ENCODE measurements around the gene ZSCAN9. TPM values are rescaled to one million over a fixed set of nuclear protein-coding genes. Genes with fewer than 3 reads are reported as not detected.

The ZSCAN9 gene
- 9.4 and 16.9 TPM in 2 replicates for total RNA-seq

DNA sequence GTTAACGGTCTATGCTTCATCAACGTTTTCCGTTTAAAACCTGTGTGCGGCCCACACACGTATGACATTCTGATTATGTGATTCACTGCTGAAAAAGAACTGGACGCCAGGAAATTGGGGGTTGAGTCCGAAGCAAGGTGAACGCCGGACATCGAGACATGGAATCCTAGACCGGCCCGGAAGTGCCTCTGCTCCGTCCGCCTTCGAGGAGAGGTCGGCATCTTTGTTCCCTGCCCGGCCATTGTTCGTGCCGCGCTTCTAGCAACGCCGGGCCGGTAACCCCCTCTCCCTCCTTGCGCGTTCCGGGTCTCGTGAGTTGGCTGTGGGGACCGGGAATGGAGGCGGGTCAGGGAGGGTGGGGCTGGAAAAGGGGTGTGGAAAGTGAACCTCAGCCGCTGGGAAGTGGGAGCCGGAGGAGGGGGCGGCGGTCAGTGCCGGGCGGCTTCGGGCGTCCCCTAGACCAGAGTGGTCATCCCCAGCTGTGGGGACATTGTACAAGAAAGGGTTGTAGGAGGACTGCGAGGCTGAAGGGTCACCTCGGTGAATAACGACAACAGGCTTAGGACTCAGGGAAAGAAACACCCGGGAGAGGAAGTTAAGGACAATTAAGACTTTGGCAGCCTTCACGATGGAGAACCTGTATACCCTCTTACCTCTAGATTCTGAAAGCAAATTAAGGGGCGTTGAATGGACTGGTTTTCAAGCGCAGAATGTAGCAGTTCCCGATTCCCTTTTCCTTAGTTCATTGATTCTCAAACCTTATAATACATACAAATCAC lies at the start of gene ZSCAN9:
Gene ZSCAN9 (plus strand): TSS at position 220 of the 779 bp plus-strand sequence. CDS start 1,810 bp downstream, outside the sequence.

GRCh38 chr6:28252009-28252975 lies 27.2 kb downstream of the ZSCAN9 start, which contains the start of gene ZKSCAN4:
TSS of gene ZKSCAN4 (minus strand) at chr6:28252269. CDS start at chr6:28251980, 289 bp downstream.

DNA sequence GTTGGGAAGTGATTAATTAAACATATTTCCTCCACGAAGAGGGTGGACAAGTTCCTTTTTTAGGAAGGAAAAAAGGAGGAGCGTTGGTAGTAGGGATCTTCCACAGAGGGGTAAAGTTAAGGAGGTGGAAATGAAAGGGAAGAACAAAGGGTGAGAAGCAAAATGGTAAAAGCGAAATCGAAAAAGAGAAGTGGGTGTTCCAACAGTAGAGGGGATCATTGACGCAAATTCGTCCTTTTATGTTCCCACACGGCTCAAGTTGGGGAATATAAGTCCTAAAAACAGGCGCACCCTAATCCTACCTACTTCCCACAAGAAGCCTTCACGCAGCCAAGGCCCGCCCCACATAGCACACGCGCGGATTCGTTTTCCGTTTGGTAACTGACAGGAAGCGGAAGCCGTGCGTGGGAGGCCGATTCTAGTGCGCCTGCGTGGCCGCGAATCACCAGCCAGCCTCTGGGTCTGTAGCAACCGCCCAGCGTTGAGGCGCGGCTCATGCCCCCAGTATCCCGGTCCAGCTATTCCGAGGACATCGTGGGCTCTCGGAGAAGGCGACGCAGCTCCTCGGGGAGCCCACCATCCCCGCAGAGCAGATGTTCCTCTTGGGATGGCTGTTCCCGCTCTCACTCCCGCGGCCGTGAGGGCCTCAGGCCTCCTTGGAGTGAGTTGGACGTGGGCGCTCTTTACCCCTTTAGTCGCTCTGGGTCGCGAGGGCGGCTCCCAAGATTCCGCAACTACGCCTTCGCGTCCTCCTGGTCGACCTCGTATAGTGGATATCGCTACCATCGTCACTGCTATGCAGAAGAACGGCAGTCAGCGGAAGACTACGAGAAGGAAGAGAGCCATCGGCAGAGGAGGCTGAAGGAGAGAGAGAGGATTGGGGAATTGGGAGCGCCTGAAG lies 34.1 kb downstream of the ZSCAN9 start, which contains the start of gene NKAPL:
Gene NKAPL (plus strand): TSS at position 421 of the 901 bp plus-strand sequence. CDS start 75 bp downstream, at position 496.

GRCh38 chr6:28266962-28267694 lies 42.1 kb downstream of the ZSCAN9 start, which contains the start of gene ZSCAN26:
TSS of gene ZSCAN26 (plus strand) at chr6:28267143. CDS start at chr6:28271920, 4,777 bp downstream.

GRCh38 chr6:28281288-28282064 lies 56.4 kb downstream of the ZSCAN9 start, which contains the start of gene PGBD1:
TSS of gene PGBD1 (plus strand) at chr6:28281572. CDS start at chr6:28283814, 2,242 bp downstream.

Other genes with a start within 250 kb of the ZSCAN9 start
- gene ZNF165, start 144.7 kb upstream of the ZSCAN9 start, total RNA-seq: 0.13 and 0.16 TPM in 2 replicates
- gene ZSCAN16, start 100.7 kb upstream of the ZSCAN9 start, total RNA-seq: 11.0 and 11.3 TPM in 2 replicates
- 7.1 and 21.9 TPM in 2 replicates for gene ZKSCAN8, start 83.4 kb upstream of the ZSCAN9 start, total RNA-seq
- 3.9 and 4.3 TPM in 2 replicates for gene ZKSCAN4, start 27.0 kb downstream of the ZSCAN9 start, total RNA-seq
- 0.32 and 0.57 TPM in 2 replicates for gene NKAPL, start 34.0 kb downstream of the ZSCAN9 start, total RNA-seq
- 7.4 and 12.0 TPM in 2 replicates for gene ZSCAN26, start 41.9 kb downstream of the ZSCAN9 start, total RNA-seq
- gene PGBD1, start 56.3 kb downstream of the ZSCAN9 start, total RNA-seq: 6.5 and 7.0 TPM in 2 replicates
- gene ZSCAN31, start 110.9 kb downstream of the ZSCAN9 start, total RNA-seq: 21.3 and 45.7 TPM in 2 replicates
- 3.7 and 7.2 TPM in 2 replicates for gene ZKSCAN3, start 124.7 kb downstream of the ZSCAN9 start, total RNA-seq
- 3.2 and 5.3 TPM in 2 replicates for gene ZSCAN12, start 174.5 kb downstream of the ZSCAN9 start, total RNA-seq
- gene ZSCAN23, start 218.2 kb downstream of the ZSCAN9 start, total RNA-seq: 1.5 TPM in 2 replicates

Measured in bladder microvascular endothelial cell (primary cell).